Endothelial cell of umbilical vein (primary cell): ENCODE data around the gene SMIM36.

Experiments
- CTCF ChIP-seq, 2 donors: IDR thresholded peaks; 1 replicate in 1 of 2; 2 replicates in 1 of 2; pipeline ENCODE4 v1.5.1; 2011; ENCODE audit warnings: low read length in 2 of 2, mild to moderate bottlenecking in 2 of 2, moderate library complexity in 2 of 2, control low read depth in 1 of 2, inconsistent platforms in 1 of 2, low read depth in 1 of 2; ENCODE audit not compliant: insufficient read depth in 1 of 2; ENCODE audit errors: extremely low read depth in 1 of 2
- EZH2 ChIP-seq: IDR thresholded peaks from 2 replicates; pipeline ENCODE4 v1.6.1; 2012; ENCODE audit warnings: borderline replicate concordance, low read depth, mild to moderate bottlenecking, moderate library complexity, low read length, inconsistent platforms; ENCODE audit not compliant: severe bottlenecking
- POLR2A ChIP-seq: IDR thresholded peaks from 2 replicates; pipeline ENCODE4 v1.6.1; 2012; ENCODE audit warnings: low read depth, mild to moderate bottlenecking, control low read depth, low read length
- POLR2AphosphoS5 ChIP-seq: IDR thresholded peaks from 2 replicates; pipeline ENCODE4 v1.6.1; 2012; ENCODE audit warnings: low read depth, mild to moderate bottlenecking, control low read depth, low read length, moderate library complexity; ENCODE audit not compliant: insufficient read depth

GRCh38 chr17:55441544-55441943 lies 69.7 kb downstream of the SMIM36 start:
- TF ChIP-seq EZH2 (no peak), CTCF (IDR thresholded peaks at IDR 0.05; ENCODE audit: extremely low read depth in 1 of 2, insufficient read depth in 1 of 2, low read depth in 1 of 2, low read length in 2 of 2) (no peak), POLR2A (no peak), POLR2AphosphoS5 (no peak)
